Measurements from ENCODE around the gene PRR16.

Gene PRR16

DNA sequence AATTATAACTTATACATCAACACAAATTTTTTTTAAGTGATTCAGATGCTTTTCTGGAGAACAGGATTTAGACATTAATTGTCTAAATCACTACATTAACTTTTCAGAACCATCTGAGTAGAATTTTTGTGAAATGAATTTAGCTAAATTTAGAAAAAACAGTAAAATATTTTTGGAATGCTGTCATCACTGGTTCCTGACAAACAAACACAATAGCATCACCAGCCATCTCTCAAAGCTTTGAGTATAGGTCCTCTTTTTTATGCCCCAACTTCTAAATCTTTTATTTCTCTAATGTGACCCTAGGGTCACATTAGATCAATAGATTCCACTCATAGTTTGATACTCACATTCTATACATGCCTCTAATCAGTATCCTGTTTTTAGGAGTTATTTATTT, 104.6 kb downstream of the PRR16 start:
- no peak overlapping the region for H3K4me3 ChIP-seq (ENCODE audit: low read depth, low read length)
- TF ChIP-seq, protein P1, sequence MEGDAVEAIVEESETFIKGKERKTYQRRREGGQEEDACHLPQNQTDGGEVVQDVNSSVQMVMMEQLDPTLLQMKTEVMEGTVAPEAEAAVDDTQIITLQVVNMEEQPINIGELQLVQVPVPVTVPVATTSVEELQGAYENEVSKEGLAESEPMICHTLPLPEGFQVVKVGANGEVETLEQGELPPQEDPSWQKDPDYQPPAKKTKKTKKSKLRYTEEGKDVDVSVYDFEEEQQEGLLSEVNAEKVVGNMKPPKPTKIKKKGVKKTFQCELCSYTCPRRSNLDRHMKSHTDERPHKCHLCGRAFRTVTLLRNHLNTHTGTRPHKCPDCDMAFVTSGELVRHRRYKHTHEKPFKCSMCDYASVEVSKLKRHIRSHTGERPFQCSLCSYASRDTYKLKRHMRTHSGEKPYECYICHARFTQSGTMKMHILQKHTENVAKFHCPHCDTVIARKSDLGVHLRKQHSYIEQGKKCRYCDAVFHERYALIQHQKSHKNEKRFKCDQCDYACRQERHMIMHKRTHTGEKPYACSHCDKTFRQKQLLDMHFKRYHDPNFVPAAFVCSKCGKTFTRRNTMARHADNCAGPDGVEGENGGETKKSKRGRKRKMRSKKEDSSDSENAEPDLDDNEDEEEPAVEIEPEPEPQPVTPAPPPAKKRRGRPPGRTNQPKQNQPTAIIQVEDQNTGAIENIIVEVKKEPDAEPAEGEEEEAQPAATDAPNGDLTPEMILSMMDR (IDR thresholded peaks at IDR 0.05; ENCODE audit: low read depth, low read length, missing control alignments), result no peak
- in situ Hi-C loops (cut with HindIII; ENCODE audit: low sequenced_read_pairs), result no loop called here
- no peak for DNase-seq (ENCODE audit: low read depth)

DNA sequence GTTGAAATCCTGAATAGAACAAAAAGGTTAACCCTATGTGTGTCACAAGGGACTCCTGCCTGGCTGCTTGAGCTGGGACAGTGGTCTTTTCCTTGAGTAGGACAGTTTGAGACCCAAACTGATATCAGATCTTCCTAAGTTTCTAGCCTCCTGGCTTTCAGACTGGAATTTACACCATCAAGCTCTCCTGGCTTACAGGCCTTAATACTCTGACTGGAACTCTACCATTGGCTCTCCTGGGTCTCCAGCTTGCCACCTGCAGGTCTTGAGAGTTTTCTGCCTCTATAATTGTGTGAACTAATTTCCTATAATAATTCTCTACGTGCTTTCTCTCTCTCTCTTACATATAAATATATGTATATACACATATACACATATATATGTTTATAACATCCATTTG, 112.5 kb downstream of the PRR16 start:
- no peak overlapping the region for H3K4me3 ChIP-seq (ENCODE audit: low read depth, low read length)
- in situ Hi-C loops (cut with HindIII; ENCODE audit: low sequenced_read_pairs), result no loop called here
- DNase-seq (ENCODE audit: low read depth), result no peak
- TF ChIP-seq, protein P1 (IDR thresholded peaks at IDR 0.05; ENCODE audit: low read depth, low read length, missing control alignments), result no peak

DNA sequence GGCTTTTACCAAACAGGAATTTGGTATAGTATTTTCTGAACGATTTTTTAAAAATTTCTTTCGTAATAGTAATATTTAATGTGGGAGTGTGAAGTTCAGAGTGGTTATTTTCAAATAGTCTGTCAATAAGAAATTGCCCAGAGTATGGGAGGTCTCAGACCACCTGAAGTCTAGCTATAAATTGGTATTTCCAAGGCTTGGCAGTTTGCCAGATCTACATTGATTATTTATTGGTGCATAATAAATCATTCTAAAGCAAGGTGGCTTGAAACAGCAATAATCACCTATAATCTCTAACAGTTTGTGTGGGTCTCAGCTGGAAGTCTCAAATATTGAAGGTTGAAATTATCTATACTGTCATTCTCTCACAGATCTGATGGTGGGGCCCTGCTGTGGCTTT, 118.5 kb downstream of the PRR16 start:
- no peak overlapping the region for H3K4me3 ChIP-seq (ENCODE audit: low read depth, low read length)
- TF ChIP-seq, protein P1 (IDR thresholded peaks at IDR 0.05; ENCODE audit: low read depth, low read length, missing control alignments), result no peak
- in situ Hi-C loops (cut with HindIII; ENCODE audit: low sequenced_read_pairs), result no loop called here
- DNase-seq (ENCODE audit: low read depth), result no peak

DNA sequence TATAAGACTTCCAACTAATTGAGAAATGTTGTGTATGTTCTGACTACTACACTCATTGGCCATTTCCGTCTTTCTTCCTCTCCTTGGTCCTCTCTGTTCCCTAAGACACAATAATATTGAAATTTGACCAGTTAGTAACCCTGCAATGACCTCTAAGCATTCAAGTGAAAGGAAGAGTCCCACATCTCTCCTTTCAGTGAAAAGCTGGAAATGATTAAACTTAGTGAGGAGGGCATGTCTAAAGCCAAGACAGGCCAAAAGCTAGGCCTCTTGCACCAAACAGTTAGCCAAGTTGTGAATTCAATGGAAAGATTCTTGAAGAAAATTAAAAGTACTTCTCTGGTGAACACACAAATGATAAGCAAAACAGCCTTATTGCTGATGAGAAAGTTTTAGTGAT, 122.5 kb downstream of the PRR16 start:
- DNase-seq (ENCODE audit: low read depth), result no peak
- H3K4me3 ChIP-seq (ENCODE audit: low read depth, low read length), result no peak overlapping the region
- in situ Hi-C loops (cut with HindIII; ENCODE audit: low sequenced_read_pairs), result no loop called here
- TF ChIP-seq, protein P1 (IDR thresholded peaks at IDR 0.05; ENCODE audit: low read depth, low read length, missing control alignments), result no peak

DNA sequence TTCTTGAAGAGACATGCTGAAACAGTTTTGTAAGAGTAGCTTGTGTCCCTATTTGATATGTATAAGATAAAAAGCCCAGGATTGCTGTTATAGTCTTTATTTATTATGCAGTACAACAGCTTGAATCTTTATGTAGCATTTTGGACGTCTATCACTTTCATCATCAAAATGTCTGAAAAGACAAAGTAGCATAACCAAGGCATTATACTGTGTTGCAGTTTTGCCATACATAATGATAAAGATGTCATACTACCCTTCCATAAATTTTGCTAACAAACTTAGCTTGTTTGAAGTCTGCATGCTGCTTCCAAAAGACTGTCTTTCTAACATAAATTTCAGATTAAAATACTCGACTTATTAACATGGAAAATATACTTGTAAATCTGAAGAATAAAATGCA, 127.8 kb downstream of the PRR16 start:
- TF ChIP-seq, protein P1 (IDR thresholded peaks at IDR 0.05; ENCODE audit: low read depth, low read length, missing control alignments), result no peak
- H3K4me3 ChIP-seq (ENCODE audit: low read depth, low read length), result no peak overlapping the region
- in situ Hi-C loops (cut with HindIII; ENCODE audit: low sequenced_read_pairs), result no loop called here
- DNase-seq (ENCODE audit: low read depth), result no peak

DNA sequence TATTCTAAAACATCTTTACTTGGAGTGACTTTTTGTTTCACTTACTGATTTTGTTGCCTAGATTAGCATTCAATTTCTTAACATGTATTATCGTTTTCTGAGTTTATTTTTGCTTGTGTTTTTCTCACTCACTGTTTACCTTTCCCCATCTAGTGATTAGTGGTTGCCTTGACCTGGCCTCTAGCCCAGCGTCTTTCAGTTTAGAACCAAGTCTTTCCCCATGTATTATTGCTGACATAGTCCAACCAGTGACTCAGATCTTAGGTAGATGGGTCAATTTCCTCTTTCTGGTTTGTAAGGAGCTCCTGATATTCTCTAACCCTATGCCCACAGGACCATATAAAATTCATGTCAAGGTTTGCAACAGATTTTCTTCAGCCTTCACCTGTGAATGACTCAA, 135.5 kb downstream of the PRR16 start:
- peak; percentile 71 for DNase-seq (ENCODE audit: low read depth)
- H3K4me3 ChIP-seq (ENCODE audit: low read depth, low read length), result no peak overlapping the region
- TF ChIP-seq, protein P1 (IDR thresholded peaks at IDR 0.05; ENCODE audit: low read depth, low read length, missing control alignments), result no peak
- in situ Hi-C loops (cut with HindIII; ENCODE audit: low sequenced_read_pairs), result no loop called here

DNA sequence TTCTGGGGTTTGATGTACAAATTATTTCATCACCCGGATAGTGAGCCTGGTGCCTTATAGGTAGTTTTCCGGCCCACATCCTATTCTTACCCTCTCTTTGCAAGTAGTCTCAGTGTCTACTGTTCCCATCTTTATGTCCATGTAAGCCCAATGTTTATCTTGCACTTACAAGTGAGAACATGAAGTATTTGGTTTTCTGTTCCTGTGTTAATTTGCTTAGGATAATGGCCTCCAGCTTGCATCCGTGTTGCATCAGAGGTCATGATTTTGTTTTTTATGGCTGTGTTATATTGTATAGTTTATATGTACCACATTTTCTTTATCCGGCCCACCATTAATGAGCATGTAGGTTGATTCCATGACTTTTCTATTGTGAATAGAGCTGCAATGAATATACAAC, 136.5 kb downstream of the PRR16 start:
- no peak overlapping the region for H3K4me3 ChIP-seq (ENCODE audit: low read depth, low read length)
- TF ChIP-seq, protein P1 (IDR thresholded peaks at IDR 0.05; ENCODE audit: low read depth, low read length, missing control alignments), result no peak
- in situ Hi-C loops (cut with HindIII; ENCODE audit: low sequenced_read_pairs), result no loop called here

More for the DNA sequence above, 136.5 kb downstream of the PRR16 start:
- DNase-seq (ENCODE audit: low read depth), result no peak

Measured in astrocyte of the cerebellum (primary cell).